ENCODE measurements around the gene GPC5. TPM values are rescaled to one million over a fixed set of nuclear protein-coding genes. Genes with fewer than 3 reads are reported as not detected.

Gene GPC5
- total and polyA plus RNA-seq, 9 donors: 0.10 to 1.5 (median 0.38) TPM

DNA sequence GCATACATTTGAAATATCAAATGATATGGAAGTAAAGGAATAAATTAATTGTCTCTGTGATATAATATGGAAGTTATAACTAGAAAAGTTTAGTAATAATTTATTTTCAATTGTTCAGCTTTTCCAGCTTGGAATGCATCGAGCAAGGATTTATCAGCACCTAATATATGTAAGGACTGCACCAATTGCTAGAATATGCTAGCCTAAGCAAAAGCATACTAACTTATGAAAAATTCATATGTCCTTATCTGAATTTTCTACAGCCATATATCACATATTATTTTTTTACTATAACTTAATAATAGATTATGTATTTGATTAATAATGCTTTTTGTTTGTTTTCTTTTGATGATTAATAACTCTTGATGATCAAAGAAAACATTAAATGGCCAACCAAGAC is 979.0 kb downstream of the GPC5 start:
- TF ChIP-seq POLR2A (IDR thresholded peaks at IDR 0.05) (no peak), EP300 (IDR thresholded peaks at IDR 0.05) (no peak)
- TF ChIP-seq, protein P1, sequence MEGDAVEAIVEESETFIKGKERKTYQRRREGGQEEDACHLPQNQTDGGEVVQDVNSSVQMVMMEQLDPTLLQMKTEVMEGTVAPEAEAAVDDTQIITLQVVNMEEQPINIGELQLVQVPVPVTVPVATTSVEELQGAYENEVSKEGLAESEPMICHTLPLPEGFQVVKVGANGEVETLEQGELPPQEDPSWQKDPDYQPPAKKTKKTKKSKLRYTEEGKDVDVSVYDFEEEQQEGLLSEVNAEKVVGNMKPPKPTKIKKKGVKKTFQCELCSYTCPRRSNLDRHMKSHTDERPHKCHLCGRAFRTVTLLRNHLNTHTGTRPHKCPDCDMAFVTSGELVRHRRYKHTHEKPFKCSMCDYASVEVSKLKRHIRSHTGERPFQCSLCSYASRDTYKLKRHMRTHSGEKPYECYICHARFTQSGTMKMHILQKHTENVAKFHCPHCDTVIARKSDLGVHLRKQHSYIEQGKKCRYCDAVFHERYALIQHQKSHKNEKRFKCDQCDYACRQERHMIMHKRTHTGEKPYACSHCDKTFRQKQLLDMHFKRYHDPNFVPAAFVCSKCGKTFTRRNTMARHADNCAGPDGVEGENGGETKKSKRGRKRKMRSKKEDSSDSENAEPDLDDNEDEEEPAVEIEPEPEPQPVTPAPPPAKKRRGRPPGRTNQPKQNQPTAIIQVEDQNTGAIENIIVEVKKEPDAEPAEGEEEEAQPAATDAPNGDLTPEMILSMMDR (IDR thresholded peaks at IDR 0.05): no peak
- Histone ChIP-seq H3K36me3 (no peaks in the 10 kb centered on the region), H3K9me3 (no peaks in the 10 kb centered on the region), H3K27ac (no peak overlapping the region), H3K27me3 (no peaks in the 10 kb centered on the region), H3K4me1 (ENCODE audit: insufficient read depth) (no peaks in the 10 kb centered on the region), H3K4me3 (no peak overlapping the region)
- intact Hi-C loops (cut with DNase I): no loop called here
- DNase-seq: no peak
- 95 to 98% (median 97%) methylated on average over 1 of the region's 1 CpG for WGBS, 3 donors

DNA sequence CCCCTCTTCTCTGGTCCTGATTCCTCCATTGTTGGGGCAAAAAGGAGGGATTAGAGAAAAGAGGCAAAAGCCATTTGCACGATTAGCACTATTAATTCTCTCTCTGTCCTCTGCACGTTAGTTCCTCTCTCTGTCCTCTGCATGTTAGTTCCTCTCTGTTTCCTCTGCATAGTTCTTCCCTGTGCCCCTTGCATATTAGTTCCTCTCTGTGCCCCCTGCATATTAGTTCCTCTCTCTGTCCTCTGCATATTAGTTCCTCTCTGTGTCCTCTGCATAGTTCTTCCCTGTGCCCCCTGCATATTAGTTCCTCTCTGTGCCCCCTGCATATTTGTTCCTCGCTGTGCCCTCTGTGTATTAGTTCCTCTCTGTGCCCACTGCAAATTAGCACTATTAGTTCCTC is 981.0 kb downstream of the GPC5 start:
- no peaks in the 10 kb centered on the region for H3K27me3 ChIP-seq
- no peaks in the 10 kb centered on the region for H3K36me3 ChIP-seq
- H3K4me1 ChIP-seq (ENCODE audit: insufficient read depth): no peaks in the 10 kb centered on the region
- H3K9me3 ChIP-seq: no peaks in the 10 kb centered on the region
- H3K4me3 ChIP-seq: no peak overlapping the region
- intact Hi-C loops (cut with DNase I): no loop called here
- no peak for DNase-seq
- TF ChIP-seq EP300 (IDR thresholded peaks at IDR 0.05): no peak
- TF ChIP-seq, protein P1 (IDR thresholded peaks at IDR 0.05): no peak
- TF ChIP-seq POLR2A (IDR thresholded peaks at IDR 0.05): no peak
- H3K27ac ChIP-seq: no peak overlapping the region
- WGBS, 3 donors: 70 to 79% (median 76%) methylated on average over 3 of the region's 3 CpGs

DNA sequence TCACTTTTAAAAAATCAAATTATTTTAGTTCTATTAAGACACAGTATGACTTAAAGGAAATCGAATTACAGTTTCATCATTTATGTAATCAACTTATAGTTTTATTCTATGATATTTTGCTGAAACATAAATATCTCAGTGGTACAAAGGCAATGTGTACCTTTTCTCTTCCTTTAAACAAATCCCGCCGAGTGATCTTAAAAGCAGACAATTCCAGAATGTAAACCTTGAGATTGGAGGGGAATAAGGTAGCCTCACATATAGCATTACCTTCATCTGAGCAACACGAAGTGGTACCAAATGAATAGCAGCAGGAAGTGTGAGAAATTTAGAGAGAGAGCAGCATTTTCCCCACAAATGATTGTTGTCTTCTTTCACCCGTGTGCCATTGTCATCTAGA is 986.0 kb downstream of the GPC5 start:
- Histone ChIP-seq H3K27me3 (no peaks in the 10 kb centered on the region), H3K4me1 (ENCODE audit: insufficient read depth) (no peaks in the 10 kb centered on the region), H3K27ac (no peak overlapping the region), H3K36me3 (no peaks in the 10 kb centered on the region), H3K4me3 (no peak overlapping the region), H3K9me3 (no peaks in the 10 kb centered on the region)
- TF ChIP-seq POLR2A (IDR thresholded peaks at IDR 0.05) (no peak), EP300 (IDR thresholded peaks at IDR 0.05) (no peak)
- TF ChIP-seq, protein P1 (IDR thresholded peaks at IDR 0.05): no peak
- WGBS, 3 donors: 84 to 88% (median 85%) methylated on average over 5 of the region's 5 CpGs
- DNase-seq: no peak
- intact Hi-C loops (cut with DNase I): no loop called here

DNA sequence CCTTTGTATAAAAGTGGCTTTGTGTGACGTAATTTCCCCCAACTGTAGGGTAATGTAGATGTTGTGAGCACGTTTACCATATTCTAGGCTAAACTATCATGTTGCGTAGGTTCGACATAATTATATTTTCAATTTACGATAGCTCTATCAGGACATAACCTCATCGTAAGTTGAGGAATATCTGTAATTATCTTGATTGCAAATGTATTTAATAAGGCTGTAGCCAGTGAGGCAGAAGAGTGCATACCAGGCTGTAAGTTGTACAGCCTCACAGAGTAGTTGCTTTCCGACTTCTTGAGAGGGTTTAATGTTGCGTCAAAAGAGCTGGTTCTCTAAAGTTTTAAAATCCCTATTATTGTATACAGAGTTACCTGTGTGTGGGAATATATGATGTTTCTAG is 988.8 kb downstream of the GPC5 start:
- intact Hi-C loops (cut with DNase I): no loop called here
- no peak for DNase-seq
- 86 to 91% (median 90%) methylated on average over 8 of the region's 8 CpGs for WGBS, 3 donors

More for the DNA sequence above, 988.8 kb downstream of the GPC5 start:
- no peak for TF ChIP-seq POLR2A (IDR thresholded peaks at IDR 0.05)
- TF ChIP-seq, protein P1 (IDR thresholded peaks at IDR 0.05): no peak
- no peak for TF ChIP-seq EP300 (IDR thresholded peaks at IDR 0.05)
- no peaks in the 10 kb centered on the region for H3K4me1 ChIP-seq (ENCODE audit: insufficient read depth)
- H3K27ac ChIP-seq: no peak overlapping the region
- no peaks in the 10 kb centered on the region for H3K36me3 ChIP-seq
- no peaks in the 10 kb centered on the region for H3K9me3 ChIP-seq
- H3K27me3 ChIP-seq: no peaks in the 10 kb centered on the region
- no peak overlapping the region for H3K4me3 ChIP-seq

Data from ovary (tissue), 9 donors.